Endothelial cell of umbilical vein (primary cell): ENCODE results near the gene TK2. TPM values are rescaled to one million over a fixed set of nuclear protein-coding genes. Genes with fewer than 3 reads are reported as not detected.

ENCODE experiments used
- BruUV-seq: library from RNA; stranded (reverse); fragments of 400-500 nt; replicated peaks from 2 replicates; lab custom pipeline; 2021; lab: Mats Ljungman, UMichigan
- CTCF ChIA-PET: fragments of 300-600, 350-600 bp; sonication (Branson Sonifier 250); formaldehyde crosslinking; loops from one replicate; lab custom pipeline; 2021; ENCODE audit warnings: antibody characterized with exemption, inconsistent platforms; lab: Charles Lee
- POLR2A ChIA-PET: fragments of 300-600, 350-600 bp; sonication (Branson Sonifier 250); formaldehyde crosslinking; loops from one replicate; lab custom pipeline; 2021; ENCODE audit warnings: antibody characterized with exemption, inconsistent platforms; lab: Charles Lee
- DNase-seq: peaks from one replicate; pipeline ENCODE4 v3.0.0-alpha.2; 2011; ENCODE audit warnings: low read depth, low spot score
- FAIRE-seq: peaks from 2 replicates; lab custom pipeline; 2011; peaks lifted over from hg19 to GRCh38; lab: Jason Lieb, UNC
- H2AFZ ChIP-seq: 2 replicates; pipeline ENCODE4 v1.6.0; 2012; ENCODE audit warnings: low read depth, low read length, control low read depth, inconsistent platforms
- H3K27ac ChIP-seq: 2 replicates; pipeline ENCODE4 v1.5.1; 2011; ENCODE audit warnings: low read depth, mild to moderate bottlenecking, control low read depth, low read length, moderate library complexity; ENCODE audit not compliant: insufficient read depth
- H3K27me3 ChIP-seq, 2 experiments: 2 replicates each; pipeline versions ENCODE4 v1.6.0 to v1.6.1; 2011; ENCODE audit warnings: low read length in 2 of 2, mixed read lengths in 1 of 2; ENCODE audit not compliant: control insufficient read depth in 2 of 2, insufficient read depth in 2 of 2
- H3K36me3 ChIP-seq, 2 experiments: 2 replicates in 1 of 2; 3 replicates in 1 of 2; pipeline ENCODE4 v1.5.1; 2011; ENCODE audit warnings: low read length in 2 of 2, mild to moderate bottlenecking in 1 of 2, moderate library complexity in 1 of 2; ENCODE audit not compliant: control insufficient read depth in 2 of 2, insufficient read depth in 2 of 2; ENCODE audit errors: extremely low read depth in 1 of 2
- H3K4me1 ChIP-seq: 3 replicates; pipeline ENCODE4 v1.5.1; 2011; ENCODE audit warnings: mild to moderate bottlenecking, low read length; ENCODE audit not compliant: control insufficient read depth, insufficient read depth; ENCODE audit errors: extremely low read depth
- H3K4me2 ChIP-seq: 2 replicates; pipeline ENCODE4 v1.6.1; 2011; ENCODE audit warnings: low read length, control low read depth, mixed read lengths; ENCODE audit not compliant: insufficient read depth
- H3K4me3 ChIP-seq, 3 experiments: fragments of 200-600 bp in 1 of 3; sonication (generic), shearing (Covaris generic) in 1 of 3; replicated peaks in 1 of 3; 2 replicates each; pipeline ENCODE4 v1.5.1; 2011 to 2016; ENCODE audit warnings: control low read depth in 3 of 3, low read length in 3 of 3, mild to moderate bottlenecking in 2 of 3, inconsistent platforms in 1 of 3, low read depth in 1 of 3, moderate library complexity in 1 of 3; ENCODE audit not compliant: insufficient read depth in 1 of 3
- H3K79me2 ChIP-seq: 2 replicates; pipeline ENCODE4 v1.6.0; 2012; ENCODE audit warnings: low read length, inconsistent platforms; ENCODE audit not compliant: control insufficient read depth, insufficient read depth
- H3K9ac ChIP-seq: replicated peaks from 2 replicates; pipeline ENCODE3; 2011; ENCODE audit warnings: low read length, control low read depth; ENCODE audit not compliant: insufficient read depth; ENCODE audit errors: extremely low read depth
- H3K9me1 ChIP-seq: replicated peaks from 3 replicates; pipeline ENCODE4 v1.6.0; 2011; ENCODE audit warnings: mild to moderate bottlenecking, low read length; ENCODE audit not compliant: control insufficient read depth, insufficient read depth; ENCODE audit errors: extremely low read depth
- H3K9me3 ChIP-seq: replicated peaks from 2 replicates; pipeline ENCODE4 v1.5.1; 2012; ENCODE audit warnings: low read length, inconsistent platforms; ENCODE audit not compliant: control insufficient read depth, insufficient read depth
- H4K20me1 ChIP-seq: replicated peaks from 2 replicates; pipeline ENCODE3; 2011; ENCODE audit warnings: mild to moderate bottlenecking, low read length; ENCODE audit not compliant: control insufficient read depth, insufficient read depth; ENCODE audit errors: extremely low read depth
- EZH2 ChIP-seq: IDR thresholded peaks from 2 replicates; pipeline ENCODE4 v1.6.1; 2012; ENCODE audit warnings: borderline replicate concordance, low read depth, mild to moderate bottlenecking, moderate library complexity, low read length, inconsistent platforms; ENCODE audit not compliant: severe bottlenecking
- FOS ChIP-seq: IDR thresholded peaks from 2 replicates; pipeline ENCODE4 v1.6.1; 2011; ENCODE audit warnings: mild to moderate bottlenecking, low read length, moderate library complexity, borderline replicate concordance; ENCODE audit not compliant: insufficient read depth
- GATA2 ChIP-seq: IDR thresholded peaks from 2 replicates; pipeline ENCODE4 v1.7.0; 2011; ENCODE audit warnings: low read depth, mild to moderate bottlenecking, moderate library complexity, mixed read lengths, low read length; ENCODE audit not compliant: insufficient read length, insufficient read depth
- JUN ChIP-seq: IDR thresholded peaks from 2 replicates; pipeline ENCODE4 v1.6.1; 2011; ENCODE audit warnings: borderline replicate concordance, low read depth; ENCODE audit not compliant: insufficient read length, insufficient read depth
- MYC ChIP-seq: IDR thresholded peaks from one replicate; pipeline ENCODE4 v1.6.1; 2011; ENCODE audit warnings: mild to moderate bottlenecking, low read depth, low read length
- POLR2A ChIP-seq: IDR thresholded peaks from 2 replicates; pipeline ENCODE4 v1.6.1; 2012; ENCODE audit warnings: low read depth, mild to moderate bottlenecking, control low read depth, low read length
- POLR2AphosphoS5 ChIP-seq: IDR thresholded peaks from 2 replicates; pipeline ENCODE4 v1.6.1; 2012; ENCODE audit warnings: low read depth, mild to moderate bottlenecking, control low read depth, low read length, moderate library complexity; ENCODE audit not compliant: insufficient read depth
- dilution Hi-C: fragments of 300-500 bp; cut with MboI; formaldehyde crosslinking; loops from one replicate; pipeline ENCODE4 v1.15.0; 2019; ENCODE audit warnings: low sequenced_read_pairs; ENCODE audit not compliant: extremely low pct_ligation_motif_present
- intact Hi-C: fragments of 100-400 bp; cut with micrococcal nuclease; formaldehyde crosslinking; loops from one replicate; pipeline ENCODE4 v1.10.0; 2022
- polyA plus RNA-seq, 4 experiments: library from polyadenylated mRNA; depleted of rRNA in 3 of 4; stranded (reverse) in 3 of 4; unstranded in 1 of 4; fragments of >200 nt; gene quantifications; 2 replicates each; pipeline versions ENCODE4 v1.2.1 to v1.2.3, GENCODE V29; 2011 to 2012; ENCODE audit warnings: missing spikeins in 1 of 4
- total RNA-seq: library from RNA; stranded (reverse); gene quantifications from 2 replicates; pipeline ENCODE4 v1.2.3, GENCODE V29; 2021
- TF ChIP-seq, protein P1 (sequence below), 2 donors: IDR thresholded peaks; 1 replicate in 1 of 2; 2 replicates in 1 of 2; pipeline ENCODE4 v1.5.1; 2011; ENCODE audit warnings: low read length in 2 of 2, mild to moderate bottlenecking in 2 of 2, moderate library complexity in 2 of 2, control low read depth in 1 of 2, inconsistent platforms in 1 of 2, low read depth in 1 of 2; ENCODE audit not compliant: insufficient read depth in 1 of 2; ENCODE audit errors: extremely low read depth in 1 of 2
- TF ChIP-seq, protein P2 (sequence below): IDR thresholded peaks from 2 replicates; pipeline ENCODE4 v1.6.1; 2011; ENCODE audit not compliant: insufficient read depth, insufficient read length

The TK2 gene
- total and polyA plus RNA-seq, 2 donors (not counting 3 experiments of a cell fraction or from before 2014, with no cell fraction given): 12.1 to 25.2 TPM

DNA sequence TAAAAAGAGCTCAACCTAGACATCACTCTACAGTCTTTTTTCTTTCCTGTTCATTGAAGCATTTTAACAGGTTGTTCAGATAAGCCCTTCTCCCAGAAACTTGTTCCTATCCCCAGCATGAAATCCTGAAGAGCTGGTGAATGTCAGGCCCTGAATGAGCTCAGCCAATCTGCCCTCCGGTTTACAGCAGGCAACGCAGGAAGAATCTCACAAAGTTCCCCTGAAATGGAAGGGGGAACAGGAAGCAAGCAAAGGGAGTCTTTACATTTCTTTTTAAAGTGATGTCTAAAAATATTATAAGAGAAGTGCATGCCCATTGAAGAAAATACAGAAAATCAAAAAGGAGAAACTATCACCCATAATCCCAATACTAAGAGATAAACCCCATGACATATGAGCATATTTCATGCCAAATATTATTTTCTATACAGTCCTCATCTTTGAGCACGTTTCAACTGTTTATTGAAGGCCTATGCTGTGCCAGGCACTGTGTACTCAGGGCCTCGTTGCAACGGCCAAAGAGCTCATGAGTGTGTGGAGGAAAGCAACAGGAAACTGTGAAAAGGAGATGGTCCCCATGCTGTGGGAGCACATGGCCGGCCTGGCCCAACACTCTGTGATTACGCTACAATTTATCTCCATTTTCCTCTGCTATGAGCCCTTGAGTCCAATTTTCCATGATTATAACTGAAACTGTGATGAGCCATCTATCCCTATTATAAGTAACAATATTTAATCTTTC, 5.7 kb downstream of the TK2 start:
- TF ChIP-seq FOS (no peak), GATA2 (no peak), JUN (no peak), POLR2AphosphoS5 (no peak), EZH2 (no peak), POLR2A (no peak), MYC (no peak)
- TF ChIP-seq, protein P1, sequence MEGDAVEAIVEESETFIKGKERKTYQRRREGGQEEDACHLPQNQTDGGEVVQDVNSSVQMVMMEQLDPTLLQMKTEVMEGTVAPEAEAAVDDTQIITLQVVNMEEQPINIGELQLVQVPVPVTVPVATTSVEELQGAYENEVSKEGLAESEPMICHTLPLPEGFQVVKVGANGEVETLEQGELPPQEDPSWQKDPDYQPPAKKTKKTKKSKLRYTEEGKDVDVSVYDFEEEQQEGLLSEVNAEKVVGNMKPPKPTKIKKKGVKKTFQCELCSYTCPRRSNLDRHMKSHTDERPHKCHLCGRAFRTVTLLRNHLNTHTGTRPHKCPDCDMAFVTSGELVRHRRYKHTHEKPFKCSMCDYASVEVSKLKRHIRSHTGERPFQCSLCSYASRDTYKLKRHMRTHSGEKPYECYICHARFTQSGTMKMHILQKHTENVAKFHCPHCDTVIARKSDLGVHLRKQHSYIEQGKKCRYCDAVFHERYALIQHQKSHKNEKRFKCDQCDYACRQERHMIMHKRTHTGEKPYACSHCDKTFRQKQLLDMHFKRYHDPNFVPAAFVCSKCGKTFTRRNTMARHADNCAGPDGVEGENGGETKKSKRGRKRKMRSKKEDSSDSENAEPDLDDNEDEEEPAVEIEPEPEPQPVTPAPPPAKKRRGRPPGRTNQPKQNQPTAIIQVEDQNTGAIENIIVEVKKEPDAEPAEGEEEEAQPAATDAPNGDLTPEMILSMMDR (IDR thresholded peaks at IDR 0.05; ENCODE audit: extremely low read depth in 1 of 2, insufficient read depth in 1 of 2, low read depth in 1 of 2, low read length in 2 of 2): no peak
- TF ChIP-seq, protein P2, sequence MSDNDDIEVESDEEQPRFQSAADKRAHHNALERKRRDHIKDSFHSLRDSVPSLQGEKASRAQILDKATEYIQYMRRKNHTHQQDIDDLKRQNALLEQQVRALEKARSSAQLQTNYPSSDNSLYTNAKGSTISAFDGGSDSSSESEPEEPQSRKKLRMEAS: no peak
- intact Hi-C loops (no loop called here), dilution Hi-C loops (no loop called here)
- POLR2A ChIA-PET: no interaction called here
- Histone ChIP-seq H3K4me3 (no peak overlapping the region), H3K9ac (no peak overlapping the region), H3K9me1 (no peaks in the 10 kb centered on the region), H3K36me3 (peaks cover 0 to 2% of the 10 kb centered on the region in 2 experiments), H3K4me2 (no peak overlapping the region), H3K27me3 (no peaks in the 10 kb centered on the region), H2AFZ (no peak overlapping the region), H3K27ac (no peak overlapping the region), H4K20me1 (no peaks in the 10 kb centered on the region), H3K79me2 (no peaks in the 10 kb centered on the region), H3K4me1 (peaks cover under 1% of the 10 kb centered on the region), H3K9me3 (no peaks in the 10 kb centered on the region)
- CTCF ChIA-PET: interaction anchor here (1.7 to 2.5 kb wide), 2 partner anchors 23 to 137 kb away, joined by 6 to 8 read pairs; no protein-coding TSS in a partner anchor
- no peak for FAIRE-seq
- no TSS peak for BruUV-seq
- no peak for DNase-seq
